Activated CD4-positive, alpha-beta memory T cell treated with anti-CD3 and anti-CD28 coated beads for 36 hours (primary cell): ENCODE measurements around the gene MICALL1. TPM values are rescaled to one million over a fixed set of nuclear protein-coding genes. Genes with fewer than 3 reads are reported as not detected.
A peak's percentile ranks its signal among the peaks of the same experiment; 100 is the strongest.

Experiments used
- CTCF ChIA-PET: fragments of 350-600 bp; sonication (Branson Sonifier 250); formaldehyde crosslinking; loops from one replicate; lab custom pipeline; 2021; ENCODE audit warnings: antibody characterized with exemption, inconsistent platforms; lab: Charles Lee
- POLR2A ChIA-PET: fragments of 350-600 bp; sonication (Branson Sonifier 250); formaldehyde crosslinking; loops from one replicate; lab custom pipeline; 2021; ENCODE audit warnings: antibody characterized with exemption; lab: Charles Lee
- DNase-seq: peaks from one replicate; pipeline ENCODE4 v3.0.0-alpha.2; 2020
- H3K27ac Mint-ChIP-seq: one replicate; pipeline ENCODE4 v1.8.0; 2021; ENCODE audit warnings: mixed read lengths
- H3K27me3 Mint-ChIP-seq: one replicate; pipeline ENCODE4 v1.8.0; 2021; ENCODE audit warnings: mixed read lengths
- H3K36me3 Mint-ChIP-seq: one replicate; pipeline ENCODE4 v1.8.0; 2021; ENCODE audit warnings: mixed read lengths
- H3K4me1 Mint-ChIP-seq: one replicate; pipeline ENCODE4 v1.8.0; 2021; ENCODE audit warnings: low read depth, mixed read lengths
- H3K4me3 Mint-ChIP-seq: one replicate; pipeline ENCODE4 v1.8.0; 2021; ENCODE audit warnings: mild to moderate bottlenecking, mixed read lengths
- H3K9me3 Mint-ChIP-seq: one replicate; pipeline ENCODE4 v1.8.0; 2021; ENCODE audit warnings: mixed read lengths
- intact Hi-C: fragments of 100-400 bp; cut with micrococcal nuclease; formaldehyde crosslinking; loops from one replicate; pipeline ENCODE4 v1.15.1; 2023
- total RNA-seq, 2 experiments: library from RNA; stranded (reverse); gene quantifications; one replicate each; pipeline ENCODE4 v1.2.3, GENCODE V29; 2021

Gene MICALL1
- total RNA-seq, 2 experiments from 2014 or later, result 18.4 to 19.1 TPM

- ChIA-PET CTCF (no interaction called here), POLR2A (no interaction called here)
- H3K27ac Mint-ChIP-seq, result no peak overlapping the region
- no peaks in the 10 kb centered on the region for H3K27me3 Mint-ChIP-seq
- peaks cover 5% of the 10 kb centered on the region for H3K4me1 Mint-ChIP-seq
- H3K4me3 Mint-ChIP-seq, result no peak overlapping the region
- DNase-seq, result no peak
- intact Hi-C loops, result no loop called here
- H3K9me3 Mint-ChIP-seq, result no peaks in the 10 kb centered on the region
- peaks cover 4% of the 10 kb centered on the region for H3K36me3 Mint-ChIP-seq
These were observed 17.8 kb downstream of the MICALL1 start for GRCh38 chr22:37923927-37924326.

- Mint-ChIP-seq H3K4me1 (peaks cover 5% of the 10 kb centered on the region), H3K36me3 (peaks cover 4% of the 10 kb centered on the region), H3K9me3 (no peaks in the 10 kb centered on the region), H3K27ac (no peak overlapping the region), H3K4me3 (no peak overlapping the region), H3K27me3 (no peaks in the 10 kb centered on the region)
- CTCF ChIA-PET, result no interaction called here
- POLR2A ChIA-PET, result no interaction called here
- no peak for DNase-seq
- intact Hi-C loops, result no loop called here
These were observed 18.4 kb downstream of the MICALL1 start for GRCh38 chr22:37924386-37925065.

- peaks cover under 1% of the 10 kb centered on the region for H3K4me1 Mint-ChIP-seq
- no peak overlapping the region for H3K27ac Mint-ChIP-seq
- intact Hi-C loops, result no loop called here
- H3K4me3 Mint-ChIP-seq, result no peak overlapping the region
- peaks cover under 1% of the 10 kb centered on the region for H3K36me3 Mint-ChIP-seq
- H3K9me3 Mint-ChIP-seq, result no peaks in the 10 kb centered on the region
- CTCF ChIA-PET, result no interaction called here
- no peak for DNase-seq
- POLR2A ChIA-PET, result no interaction called here
- no peaks in the 10 kb centered on the region for H3K27me3 Mint-ChIP-seq
These were observed 19.2 kb downstream of the MICALL1 start for GRCh38 chr22:37925330-37925729.

- DNase-seq, result no peak
- Mint-ChIP-seq H3K4me3 (no peak overlapping the region), H3K27me3 (no peaks in the 10 kb centered on the region), H3K27ac (no peak overlapping the region), H3K9me3 (no peaks in the 10 kb centered on the region), H3K36me3 (no peaks in the 10 kb centered on the region), H3K4me1 (no peaks in the 10 kb centered on the region)
- POLR2A ChIA-PET, result no interaction called here
- intact Hi-C loops, result no loop called here
- CTCF ChIA-PET, result no interaction called here
These were observed 19.7 kb downstream of the MICALL1 start for GRCh38 chr22:37925767-37926166.

- ChIA-PET POLR2A (no interaction called here), CTCF (no interaction called here)
- intact Hi-C loops, result no loop called here
- Mint-ChIP-seq H3K27ac (no peak overlapping the region), H3K36me3 (no peaks in the 10 kb centered on the region), H3K4me3 (no peak overlapping the region), H3K9me3 (no peaks in the 10 kb centered on the region), H3K4me1 (no peaks in the 10 kb centered on the region), H3K27me3 (no peaks in the 10 kb centered on the region)
- no peak for DNase-seq
These were observed 20.3 kb downstream of the MICALL1 start for GRCh38 chr22:37926358-37926757.

- Mint-ChIP-seq H3K27ac (no peak overlapping the region), H3K4me3 (no peak overlapping the region), H3K27me3 (no peaks in the 10 kb centered on the region), H3K4me1 (no peaks in the 10 kb centered on the region), H3K36me3 (no peaks in the 10 kb centered on the region), H3K9me3 (no peaks in the 10 kb centered on the region)
- no peak for DNase-seq
- intact Hi-C loops, result no loop called here
- ChIA-PET CTCF (interaction anchor here (1.2 to 7.9 kb wide), 2 partner anchors 39 to 109 kb away, joined by 3 to 58 read pairs; no protein-coding TSS in a partner anchor), POLR2A (no interaction called here)
These were observed 20.9 kb downstream of the MICALL1 start for GRCh38 chr22:37926771-37927636.

GRCh38 chr22:37927637-37927936 is 21.5 kb downstream of the MICALL1 start:
- no peaks in the 10 kb centered on the region for H3K36me3 Mint-ChIP-seq
- no peak overlapping the region for H3K4me3 Mint-ChIP-seq
- ChIA-PET CTCF (interaction anchor here (1.2 to 7.9 kb wide), 2 partner anchors 38 to 110 kb away, joined by 3 to 58 read pairs; no protein-coding TSS in a partner anchor), POLR2A (no interaction called here)
- H3K4me1 Mint-ChIP-seq, result no peaks in the 10 kb centered on the region
- no peaks in the 10 kb centered on the region for H3K27me3 Mint-ChIP-seq
- intact Hi-C loops, result no loop called here
- no peaks in the 10 kb centered on the region for H3K9me3 Mint-ChIP-seq
- no peak for DNase-seq
- no peak overlapping the region for H3K27ac Mint-ChIP-seq

- no peak for DNase-seq
- Mint-ChIP-seq H3K36me3 (no peaks in the 10 kb centered on the region), H3K4me1 (peaks cover 8% of the 10 kb centered on the region), H3K27ac (no peak overlapping the region), H3K27me3 (no peaks in the 10 kb centered on the region), H3K9me3 (no peaks in the 10 kb centered on the region), H3K4me3 (no peak overlapping the region)
- POLR2A ChIA-PET, result no interaction called here
- intact Hi-C loops, result no loop called here
- CTCF ChIA-PET, result interaction anchor here (7.9 kb wide), 1 partner anchor 112 kb away, joined by 58 read pairs; no protein-coding TSS in a partner anchor
These were observed 23.3 kb downstream of the MICALL1 start for GRCh38 chr22:37929390-37929789.

- H3K4me3 Mint-ChIP-seq, result no peak overlapping the region
- no peak overlapping the region for H3K27ac Mint-ChIP-seq
- intact Hi-C loops, result no loop called here
- no peaks in the 10 kb centered on the region for H3K36me3 Mint-ChIP-seq
- peak; percentile 23 for DNase-seq
- ChIA-PET CTCF (interaction anchor here (1.3 to 7.9 kb wide), 2 partner anchors 14 to 113 kb away, joined by 3 to 58 read pairs; no protein-coding TSS in a partner anchor), POLR2A (no interaction called here)
- H3K9me3 Mint-ChIP-seq, result no peaks in the 10 kb centered on the region
- peaks cover 8% of the 10 kb centered on the region for H3K4me1 Mint-ChIP-seq
- no peaks in the 10 kb centered on the region for H3K27me3 Mint-ChIP-seq
These were observed 24.3 kb downstream of the MICALL1 start for GRCh38 chr22:37930270-37930951.

- ChIA-PET CTCF (interaction anchor here (1.3 to 7.9 kb wide), 2 partner anchors 14 to 113 kb away, joined by 3 to 58 read pairs; no protein-coding TSS in a partner anchor), POLR2A (no interaction called here)
- DNase-seq, result no peak
- Mint-ChIP-seq H3K4me3 (no peak overlapping the region), H3K27ac (no peak overlapping the region), H3K4me1 (peaks cover 8% of the 10 kb centered on the region), H3K36me3 (no peaks in the 10 kb centered on the region), H3K27me3 (no peaks in the 10 kb centered on the region), H3K9me3 (no peaks in the 10 kb centered on the region)
- intact Hi-C loops, result no loop called here
These were observed 24.9 kb downstream of the MICALL1 start for GRCh38 chr22:37930952-37931440.

GRCh38 chr22:37931893-37932389 is 25.8 kb downstream of the MICALL1 start:
- intact Hi-C loops, result no loop called here
- no peaks in the 10 kb centered on the region for H3K27me3 Mint-ChIP-seq
- no peak overlapping the region for H3K27ac Mint-ChIP-seq
- ChIA-PET POLR2A (no interaction called here), CTCF (interaction anchor here (1.3 to 7.9 kb wide), 3 partner anchors 15 to 114 kb away, joined by 3 to 58 read pairs (median 12); partner anchors contain the start of gene MICALL1)
- no peaks in the 10 kb centered on the region for H3K9me3 Mint-ChIP-seq
- peaks cover 8% of the 10 kb centered on the region for H3K4me1 Mint-ChIP-seq
- no peak for DNase-seq
- peaks cover 2% of the 10 kb centered on the region for H3K36me3 Mint-ChIP-seq
- no peak overlapping the region for H3K4me3 Mint-ChIP-seq
